H1 (cell line): Measurements from ENCODE around the gene ST13. TPM values are rescaled to one million over a fixed set of nuclear protein-coding genes. Genes with fewer than 3 reads are reported as not detected.
"Not testable (repeated sequence)": the region's sequence is repeated elsewhere in the genome, so short reads cannot be mapped to it uniquely, and the experiment has no call there.

Experiments used
- CTCF ChIA-PET: fragments of 300-600 bp; sonication (Branson Sonifier 250); formaldehyde crosslinking; loops from one replicate; lab custom pipeline; 2021; ENCODE audit not compliant: partially characterized antibody; lab: Charles Lee
- POLR2A ChIA-PET: fragments of 300-600 bp; sonication (Branson Sonifier 250); formaldehyde crosslinking; loops from one replicate; lab custom pipeline; 2021; ENCODE audit warnings: inconsistent platforms; ENCODE audit not compliant: partially characterized antibody; lab: Charles Lee
- DNase-seq, 2 experiments: peaks; one replicate each; pipeline versions ENCODE4 v3.0.0 to v3.0.0-alpha.2; 2010 to 2022; ENCODE audit warnings: low spot score in 2 of 2, low read depth in 1 of 2, mixed read lengths in 1 of 2
- FAIRE-seq: peaks from 2 replicates; lab custom pipeline; 2011; peaks lifted over from hg19 to GRCh38; lab: Jason Lieb, UNC
- H2AFZ ChIP-seq: 2 replicates; pipeline ENCODE4 v1.8.1; 2012; ENCODE audit warnings: low read length, inconsistent platforms
- H2AK5ac ChIP-seq: 2 replicates; pipeline ENCODE4 v1.6.1; 2013; ENCODE audit warnings: low read depth, low read length
- H2BK120ac ChIP-seq: replicated peaks from 2 replicates; pipeline ENCODE3; 2013; ENCODE audit warnings: low read depth, low read length, inconsistent platforms
- H2BK12ac ChIP-seq: 2 replicates; pipeline ENCODE4 v1.6.1; 2013; ENCODE audit warnings: low read depth, low read length
- H2BK15ac ChIP-seq: 2 replicates; pipeline ENCODE4 v1.6.1; 2013; ENCODE audit warnings: low read length
- H2BK20ac ChIP-seq: 2 replicates; pipeline ENCODE4 v1.6.1; 2013; ENCODE audit warnings: low read length
- H2BK5ac ChIP-seq: 2 replicates; pipeline ENCODE4 v1.6.1; 2013; ENCODE audit warnings: low read depth, low read length
- H3K14ac ChIP-seq: 2 replicates; pipeline ENCODE4 v1.6.1; 2013; ENCODE audit warnings: inconsistent platforms; ENCODE audit not compliant: insufficient read length
- H3K18ac ChIP-seq: 2 replicates; pipeline ENCODE4 v1.6.1; 2013; ENCODE audit warnings: low read length; ENCODE audit errors: extremely low read depth
- H3K23ac ChIP-seq: 2 replicates; pipeline ENCODE4 v1.6.1; 2013; ENCODE audit warnings: inconsistent platforms; ENCODE audit not compliant: insufficient read length
- H3K23me2 ChIP-seq: 2 replicates; pipeline ENCODE4 v1.6.1; 2013; ENCODE audit warnings: low read depth, low read length
- H3K27ac ChIP-seq: 2 replicates; pipeline ENCODE4 v1.6.1; 2011; ENCODE audit warnings: low read depth, low read length, inconsistent platforms
- H3K27me3 ChIP-seq, 4 experiments: replicated peaks in 1 of 4; 1 replicate in 1 of 4; 2 replicates in 3 of 4; pipeline versions ENCODE4 v1.6.1 to v1.8.1; 2011 to 2013; ENCODE audit warnings: low read length in 3 of 4, mild to moderate bottlenecking in 3 of 4, inconsistent platforms in 2 of 4, mixed read lengths in 2 of 4, moderate library complexity in 1 of 4; ENCODE audit not compliant: control insufficient read depth in 3 of 4, insufficient read depth in 3 of 4; ENCODE audit errors: extremely low read depth in 1 of 4
- H3K36me3 ChIP-seq, 4 experiments: 2 replicates each; pipeline versions ENCODE4 v1.6.1 to v1.8.1; 2011 to 2013; ENCODE audit warnings: mild to moderate bottlenecking in 4 of 4, low read length in 3 of 4, moderate library complexity in 2 of 4, control low read depth in 1 of 4, inconsistent platforms in 1 of 4; ENCODE audit not compliant: insufficient read depth in 4 of 4, control insufficient read depth in 2 of 4
- H3K4ac ChIP-seq: replicated peaks from 2 replicates; pipeline ENCODE3; 2013; ENCODE audit warnings: low read length, low read depth, mixed read lengths, inconsistent platforms; ENCODE audit not compliant: insufficient read length
- H3K4me1 ChIP-seq, 4 experiments: replicated peaks in 1 of 4; 1 replicate in 1 of 4; 2 replicates in 3 of 4; pipeline versions ENCODE4 v1.6.1 to v1.8.1; 2011 to 2013; ENCODE audit warnings: low read length in 3 of 4, inconsistent platforms in 2 of 4, mixed read lengths in 1 of 4; ENCODE audit not compliant: insufficient read depth in 4 of 4, control insufficient read depth in 3 of 4
- H3K4me2 ChIP-seq, 2 experiments: 2 replicates each; pipeline versions ENCODE4 v1.6.1 to v1.8.1; 2011 to 2013; ENCODE audit warnings: low read depth in 2 of 2, low read length in 2 of 2, control low read depth in 1 of 2, inconsistent platforms in 1 of 2, mild to moderate bottlenecking in 1 of 2; ENCODE audit not compliant: insufficient read depth in 1 of 2
- H3K4me3 ChIP-seq, 4 experiments: fragments of 200-600, 300-600 bp in 1 of 4; sonication (generic), shearing (Covaris generic), sonication (Bioruptor Twin) in 1 of 4; 2 replicates each; pipeline versions ENCODE4 v1.5.1 to v1.8.1; 2011 to 2016; ENCODE audit warnings: low read length in 4 of 4, low read depth in 3 of 4, control low read depth in 2 of 4, inconsistent platforms in 2 of 4, mild to moderate bottlenecking in 2 of 4, mixed read lengths in 1 of 4, moderate library complexity in 1 of 4; ENCODE audit not compliant: insufficient read depth in 2 of 4; ENCODE audit errors: extremely low read depth in 1 of 4
- H3K56ac ChIP-seq: replicated peaks from 2 replicates; pipeline ENCODE3; 2013; ENCODE audit warnings: low read depth, mild to moderate bottlenecking, mixed read lengths, low read length, inconsistent platforms; ENCODE audit not compliant: insufficient read length
- H3K79me1 ChIP-seq: 2 replicates; pipeline ENCODE4 v1.6.1; 2013; ENCODE audit warnings: low read depth, low read length, control low read depth
- H3K79me2 ChIP-seq, 2 experiments: 2 replicates each; pipeline versions ENCODE4 v1.6.1 to v1.8.1; 2012 to 2013; ENCODE audit warnings: low read length in 2 of 2, mild to moderate bottlenecking in 2 of 2, inconsistent platforms in 1 of 2; ENCODE audit not compliant: insufficient read depth in 2 of 2, control insufficient read depth in 1 of 2
- H3K9ac ChIP-seq, 4 experiments: replicated peaks in 1 of 4; 1 replicate in 1 of 4; 2 replicates in 3 of 4; pipeline versions ENCODE4 v1.6.1 to v1.8.1; 2011 to 2013; ENCODE audit warnings: low read depth in 3 of 4, low read length in 3 of 4, control low read depth in 2 of 4, mild to moderate bottlenecking in 2 of 4, moderate library complexity in 2 of 4, inconsistent platforms in 1 of 4; ENCODE audit errors: extremely low read depth in 1 of 4
- H3K9me3 ChIP-seq, 2 experiments: 2 replicates each; pipeline versions ENCODE4 v1.6.1 to v1.8.1; 2012 to 2013; ENCODE audit warnings: mild to moderate bottlenecking in 2 of 2, moderate library complexity in 2 of 2, control low read depth in 1 of 2, inconsistent platforms in 1 of 2, low read depth in 1 of 2, low read length in 1 of 2, mixed read lengths in 1 of 2; ENCODE audit not compliant: insufficient read depth in 2 of 2
- H4K20me1 ChIP-seq, 2 experiments: replicated peaks in 1 of 2; 2 replicates each; pipeline versions ENCODE3 to v1.8.1; 2011 to 2013; ENCODE audit warnings: inconsistent platforms in 2 of 2, low read length in 2 of 2, mild to moderate bottlenecking in 1 of 2; ENCODE audit not compliant: insufficient read depth in 2 of 2, control insufficient read depth in 1 of 2
- H4K5ac ChIP-seq: 2 replicates; pipeline ENCODE4 v1.6.1; 2013; ENCODE audit warnings: low read length, low read depth, mixed read lengths, inconsistent platforms; ENCODE audit not compliant: insufficient read length
- H4K8ac ChIP-seq: 2 replicates; pipeline ENCODE4 v1.8.0; 2013; ENCODE audit warnings: mild to moderate bottlenecking, moderate library complexity, low read length, inconsistent platforms; ENCODE audit not compliant: insufficient read depth; ENCODE audit errors: extremely low read depth
- H4K91ac ChIP-seq: replicated peaks from 2 replicates; pipeline ENCODE3; 2013; ENCODE audit warnings: low read length, mixed read lengths, inconsistent platforms; ENCODE audit not compliant: insufficient read length
- WGBS, 2 experiments: shearing (Covaris generic) in 1 of 2; methylation state at CpG; one replicate each; pipeline versions ENCODE4 v1.1.6 to v1.1.7; 2013 to 2015; ENCODE audit warnings: low lambda C conversion rate in 2 of 2, mixed read lengths in 2 of 2, inconsistent platforms in 1 of 2, low coverage in 1 of 2, missing lambda C conversion rate in 1 of 2; ENCODE audit not compliant: insufficient replicate concordance in 2 of 2, insufficient coverage in 1 of 2, insufficient read length in 1 of 2; ENCODE audit errors: extremely low coverage in 1 of 2, missing lambda C conversion rate in 1 of 2; 5-methylcytosine and 5-hydroxymethylcytosine counted together
- polyA plus RNA-seq, 7 experiments: library from polyadenylated mRNA; depleted of rRNA in 3 of 7; stranded (reverse) in 5 of 7; unstranded in 2 of 7; fragments of >200 nt in 5 of 7; fragments of 200-250 nt in 2 of 7; gene quantifications; 1 replicate in 5 of 7; 2 replicates in 1 of 7; 4 replicates in 1 of 7; pipeline versions ENCODE4 v1.2.1 to v1.2.3, GENCODE V29; 2011 to 2013; ENCODE audit warnings: missing spikeins in 2 of 7, mixed read lengths in 2 of 7
- total RNA-seq: library from RNA; stranded (reverse); fragmentation: NEBNext Ultra II Directional; extraction: Animal tissue kit (Norgen Biotek cat#: 25700); gene quantifications from 2 replicates; pipeline ENCODE4 v1.2.1, GENCODE V29; 2021

ST13 gene
- total and polyA plus RNA-seq, 2 of the 8 experiments (the other 6 are each of a cell fraction or from before 2014, with no cell fraction given): 52.0 to 305 TPM

GRCh38 chr22:40868379-40868778 is 11.9 kb upstream of the ST13 start:
- not testable (repeated sequence) for H3K18ac ChIP-seq, H2BK20ac ChIP-seq, H3K4me3 ChIP-seq, H3K9ac ChIP-seq, H3K14ac ChIP-seq, H3K23ac ChIP-seq, H2BK5ac ChIP-seq, H3K9me3 ChIP-seq, H4K20me1 ChIP-seq, H3K4me1 ChIP-seq, H2BK120ac ChIP-seq, H2BK15ac ChIP-seq, H3K23me2 ChIP-seq, H3K56ac ChIP-seq, H2AFZ ChIP-seq, H2AK5ac ChIP-seq, FAIRE-seq, H4K8ac ChIP-seq, H3K79me1 ChIP-seq, H4K5ac ChIP-seq, H3K4ac ChIP-seq, H3K79me2 ChIP-seq, H2BK12ac ChIP-seq, DNase-seq, H3K4me2 ChIP-seq, H3K27ac ChIP-seq, H4K91ac ChIP-seq, H3K27me3 ChIP-seq
- H3K36me3 ChIP-seq: peaks cover 0 to 12% (median 2%) of the 10 kb centered on the region in 4 experiments; a peak in 4 of 8 replicates
- ChIA-PET CTCF (interaction anchor here (3.1 kb wide), 1 partner anchor 11 kb away, joined by 11 read pairs; the partner anchor contains the start of gene XPNPEP3), POLR2A (interaction anchor here (0.6 to 3.0 kb wide), 5 partner anchors 8 to 453 kb away, joined by 3 to 24 read pairs (median 3); partner anchors contain the start of genes ST13 and XPNPEP3)
- 86% methylated on average over 6 of the region's 6 CpGs; no CpG with 5 or more reads in 1 of the 2 experiments for WGBS, 2 experiments
